Measurements from ENCODE around the gene BRD4. TPM values are rescaled to one million over a fixed set of nuclear protein-coding genes. Genes with fewer than 3 reads are reported as not detected.

Gene BRD4
- total RNA-seq, 1 experiment from 2014 or later: 144 TPM

DNA sequence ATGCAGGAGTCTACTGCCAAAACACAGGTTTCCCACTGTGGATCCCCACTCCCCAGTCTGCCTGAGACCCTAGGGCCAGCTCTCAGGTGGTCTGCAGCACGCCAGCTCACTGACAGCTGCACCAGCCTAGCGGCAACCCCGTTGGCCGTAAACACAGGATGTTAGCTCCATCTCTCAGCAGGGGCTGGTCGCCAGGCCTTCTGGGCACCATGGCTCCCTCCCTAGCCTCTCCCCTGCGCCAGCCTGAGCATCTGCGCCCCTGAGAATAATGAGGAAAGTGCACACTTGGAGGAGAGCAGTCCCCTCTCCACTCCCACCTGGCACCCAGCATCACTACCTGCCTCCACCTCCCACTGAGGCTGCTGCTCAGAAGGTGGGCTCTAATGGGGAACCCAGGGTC is 79.3 kb downstream of the BRD4 start:
- H4K5ac ChIP-seq (ENCODE audit: insufficient read length, low read depth, low read length): no peak overlapping the region
- no peak overlapping the region for H2BK15ac ChIP-seq (ENCODE audit: low read depth, low read length)
- H3K23ac ChIP-seq (ENCODE audit: insufficient read length, low read depth, low read length): no peak overlapping the region
- H3K23me2 ChIP-seq (ENCODE audit: insufficient read length, low read depth, low read length, poor library complexity, severe bottlenecking): no peaks in the 10 kb centered on the region
- peaks cover 14 to 27% of the 10 kb centered on the region in 2 experiments for H3K4me1 Mint-ChIP-seq
- peaks cover 2% of the 10 kb centered on the region for H4K20me1 ChIP-seq (ENCODE audit: control insufficient read depth, insufficient read depth, insufficient read length)
- peaks cover 39 to 75% (median 75%) of the 10 kb centered on the region in 3 experiments; a peak in 6 of 7 replicates for H3K36me3 Mint-ChIP-seq (ENCODE audit: insufficient read depth in 1 of 3, low read depth in 3 of 3)
- H3K56ac ChIP-seq (ENCODE audit: insufficient read length, low read depth, low read length): no peak overlapping the region
- H2BK20ac ChIP-seq (ENCODE audit: low read depth, low read length, poor library complexity, severe bottlenecking): no peak overlapping the region
- no peaks in the 10 kb centered on the region for H3K9me3 Mint-ChIP-seq
- no peak for DNase-seq
- H2AFZ ChIP-seq (ENCODE audit: low read length): no peak overlapping the region
- H2BK120ac ChIP-seq (ENCODE audit: low read depth, low read length, poor library complexity, severe bottlenecking): no peak overlapping the region
- no peaks in the 10 kb centered on the region for H3K9me3 ChIP-seq (ENCODE audit: control insufficient read depth, low read depth, low read length)
- no peaks in the 10 kb centered on the region for H3K27me3 Mint-ChIP-seq (ENCODE audit: low read depth)
- H3K9ac ChIP-seq (ENCODE audit: extremely low read depth, insufficient read length, low read length): no peak overlapping the region
- H3K4me1 ChIP-seq (ENCODE audit: insufficient read depth, low read length): no peaks in the 10 kb centered on the region
- TF ChIP-seq, protein P1, sequence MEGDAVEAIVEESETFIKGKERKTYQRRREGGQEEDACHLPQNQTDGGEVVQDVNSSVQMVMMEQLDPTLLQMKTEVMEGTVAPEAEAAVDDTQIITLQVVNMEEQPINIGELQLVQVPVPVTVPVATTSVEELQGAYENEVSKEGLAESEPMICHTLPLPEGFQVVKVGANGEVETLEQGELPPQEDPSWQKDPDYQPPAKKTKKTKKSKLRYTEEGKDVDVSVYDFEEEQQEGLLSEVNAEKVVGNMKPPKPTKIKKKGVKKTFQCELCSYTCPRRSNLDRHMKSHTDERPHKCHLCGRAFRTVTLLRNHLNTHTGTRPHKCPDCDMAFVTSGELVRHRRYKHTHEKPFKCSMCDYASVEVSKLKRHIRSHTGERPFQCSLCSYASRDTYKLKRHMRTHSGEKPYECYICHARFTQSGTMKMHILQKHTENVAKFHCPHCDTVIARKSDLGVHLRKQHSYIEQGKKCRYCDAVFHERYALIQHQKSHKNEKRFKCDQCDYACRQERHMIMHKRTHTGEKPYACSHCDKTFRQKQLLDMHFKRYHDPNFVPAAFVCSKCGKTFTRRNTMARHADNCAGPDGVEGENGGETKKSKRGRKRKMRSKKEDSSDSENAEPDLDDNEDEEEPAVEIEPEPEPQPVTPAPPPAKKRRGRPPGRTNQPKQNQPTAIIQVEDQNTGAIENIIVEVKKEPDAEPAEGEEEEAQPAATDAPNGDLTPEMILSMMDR (conservative IDR thresholded peaks at IDR 0.05): no peak
- H4K8ac ChIP-seq (replicated peaks; ENCODE audit: insufficient read length, low read depth, low read length): no peak overlapping the region
- H2AK5ac ChIP-seq (ENCODE audit: insufficient read length, low read length): no peak overlapping the region
- no peaks in the 10 kb centered on the region for H3K79me1 ChIP-seq (ENCODE audit: insufficient read depth, low read depth, low read length, poor library complexity, severe bottlenecking)
- H3K4me2 ChIP-seq (ENCODE audit: insufficient read depth, insufficient read length, low read length): no peak overlapping the region
- no CpG with 5 or more reads among the region's 7 CpGs for WGBS (ENCODE audit: extremely low coverage, insufficient read length, low lambda C conversion rate)
- no peaks in the 10 kb centered on the region for H3K27me3 ChIP-seq (ENCODE audit: insufficient read depth, low read length)
- H3K27ac ChIP-seq (ENCODE audit: insufficient read length, low read depth, low read length): no peak overlapping the region
- no peak overlapping the region for H3K18ac ChIP-seq (ENCODE audit: insufficient read length, low read depth, low read length)
- no peak overlapping the region for H3K4me3 Mint-ChIP-seq
- H4K91ac ChIP-seq (ENCODE audit: insufficient read length, low read depth, low read length): no peak overlapping the region
- no peak overlapping the region for H3T11ph ChIP-seq (ENCODE audit: low read length)
- no peak overlapping the region for H2BK5ac ChIP-seq (ENCODE audit: insufficient read length, low read length)
- H2BK12ac ChIP-seq (ENCODE audit: insufficient read length, low read depth, low read length): no peak overlapping the region
- H3K4ac ChIP-seq (ENCODE audit: low read depth, low read length): no peak overlapping the region
- peak overlapping the region in 1 of 3 experiments; percentile 64; a peak in 1 of 7 replicates for H3K27ac Mint-ChIP-seq
- no peak overlapping the region for H3K14ac ChIP-seq (ENCODE audit: insufficient read depth, low read length)
- no peaks in the 10 kb centered on the region for H3K79me2 ChIP-seq (ENCODE audit: insufficient read depth, low read length)
